Esophagus muscularis mucosa (tissue), 3 donors: ENCODE data around the gene POFUT1.

Experiments
- POLR2A ChIP-seq: fragments of 450-650 bp; IDR thresholded peaks from one replicate; pipeline ENCODE4 v1.6.1; 2017; ENCODE audit warnings: antibody characterized with exemption, moderate library complexity, mild to moderate bottlenecking, low read depth
- TF ChIP-seq, protein P1 (sequence below), 3 experiments: fragments of 200-600 bp in 2 of 3; fragments of 450-650 bp in 1 of 3; sonication (generic) in 2 of 3; IDR thresholded peaks; one replicate each; pipeline ENCODE4 v1.5.1; 2017 to 2019; ENCODE audit warnings: antibody characterized with exemption in 3 of 3, mild to moderate bottlenecking in 2 of 3, moderate library complexity in 1 of 3

DNA sequence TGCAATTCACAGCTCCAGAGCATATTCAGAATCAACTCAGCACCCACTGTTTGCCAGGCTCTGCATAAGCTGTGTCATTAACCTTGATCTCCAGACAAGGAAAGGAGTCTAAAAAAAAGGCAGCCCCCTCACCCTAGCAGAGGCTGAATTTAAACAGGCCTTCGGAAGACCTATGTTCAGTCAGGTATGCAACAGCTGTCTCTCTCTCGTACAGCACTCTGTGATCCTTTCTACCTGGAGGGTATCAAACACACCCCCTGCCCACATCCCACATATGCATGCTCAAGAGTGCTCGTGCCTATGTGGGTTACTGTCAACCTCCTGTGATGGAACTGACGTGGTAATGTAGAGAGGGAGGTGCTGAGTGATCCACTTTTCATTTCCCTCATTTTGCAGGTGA lies 8.7 kb upstream of the POFUT1 start:
- TF ChIP-seq, protein P1, sequence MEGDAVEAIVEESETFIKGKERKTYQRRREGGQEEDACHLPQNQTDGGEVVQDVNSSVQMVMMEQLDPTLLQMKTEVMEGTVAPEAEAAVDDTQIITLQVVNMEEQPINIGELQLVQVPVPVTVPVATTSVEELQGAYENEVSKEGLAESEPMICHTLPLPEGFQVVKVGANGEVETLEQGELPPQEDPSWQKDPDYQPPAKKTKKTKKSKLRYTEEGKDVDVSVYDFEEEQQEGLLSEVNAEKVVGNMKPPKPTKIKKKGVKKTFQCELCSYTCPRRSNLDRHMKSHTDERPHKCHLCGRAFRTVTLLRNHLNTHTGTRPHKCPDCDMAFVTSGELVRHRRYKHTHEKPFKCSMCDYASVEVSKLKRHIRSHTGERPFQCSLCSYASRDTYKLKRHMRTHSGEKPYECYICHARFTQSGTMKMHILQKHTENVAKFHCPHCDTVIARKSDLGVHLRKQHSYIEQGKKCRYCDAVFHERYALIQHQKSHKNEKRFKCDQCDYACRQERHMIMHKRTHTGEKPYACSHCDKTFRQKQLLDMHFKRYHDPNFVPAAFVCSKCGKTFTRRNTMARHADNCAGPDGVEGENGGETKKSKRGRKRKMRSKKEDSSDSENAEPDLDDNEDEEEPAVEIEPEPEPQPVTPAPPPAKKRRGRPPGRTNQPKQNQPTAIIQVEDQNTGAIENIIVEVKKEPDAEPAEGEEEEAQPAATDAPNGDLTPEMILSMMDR (IDR thresholded peaks at IDR 0.05), result no peak
- no peak for TF ChIP-seq POLR2A
